Stimulated activated CD8-positive, alpha-beta memory T cell treated with anti-CD3 and anti-CD28 coated beads, Interleukin-15, amount 100 ng/mL, for 48 hours (primary cell): ENCODE data around the gene ZYX.

Experiments used
- DNase-seq, 2 donors: peaks; one replicate each; pipeline ENCODE4 v3.0.0-alpha.2; 2020; ENCODE audit warnings: low read depth in 2 of 2

The ZYX gene

GRCh38 chr7:143380646-143381426, at the start of gene ZYX:
ZYX (plus strand) TSS chr7:143381345; CDS start chr7:143381572, 227 bp downstream.
- peak; percentile 84 for DNase-seq

- DNase-seq: no peak
Measured at GRCh38 chr7:143334244-143334643, 46.9 kb upstream of the ZYX start.

- no peak for DNase-seq
Measured at GRCh38 chr7:143337216-143337615, 43.9 kb upstream of the ZYX start.

GRCh38 chr7:143341842-143342241, 39.3 kb upstream of the ZYX start:
- no peak for DNase-seq

- no peak for DNase-seq
Measured at GRCh38 chr7:143343596-143343995, 37.5 kb upstream of the ZYX start.

- DNase-seq: peak; percentile 49 to 65
Measured at GRCh38 chr7:143345428-143345900, 35.7 kb upstream of the ZYX start.

- no peak for DNase-seq
Measured at GRCh38 chr7:143346018-143346417, 35.1 kb upstream of the ZYX start.

- DNase-seq: no peak
Measured at GRCh38 chr7:143347950-143348349, 33.2 kb upstream of the ZYX start.

GRCh38 chr7:143351060-143351459, 30.1 kb upstream of the ZYX start:
- DNase-seq: no peak

- DNase-seq: no peak
Measured at GRCh38 chr7:143351574-143351973, 29.6 kb upstream of the ZYX start.

GRCh38 chr7:143352531-143353002, 28.6 kb upstream of the ZYX start:
- DNase-seq: no peak

- no peak for DNase-seq
Measured at GRCh38 chr7:143354376-143354775, 26.8 kb upstream of the ZYX start.

GRCh38 chr7:143354965-143355364, 26.2 kb upstream of the ZYX start:
- no peak for DNase-seq

- no peak for DNase-seq
Measured at GRCh38 chr7:143355450-143356385, 25.4 kb upstream of the ZYX start.

- DNase-seq: no peak
Measured at GRCh38 chr7:143356414-143357050, 24.6 kb upstream of the ZYX start.

GRCh38 chr7:143358626-143359025, 22.5 kb upstream of the ZYX start:
- DNase-seq: no peak

GRCh38 chr7:143359771-143360353, 21.3 kb upstream of the ZYX start:
- no peak for DNase-seq

- DNase-seq: no peak
Measured at GRCh38 chr7:143360788-143361551, 20.2 kb upstream of the ZYX start.

- DNase-seq: no peak
Measured at GRCh38 chr7:143361552-143362130, 19.5 kb upstream of the ZYX start.
